Measurements from ENCODE around the gene NODAL.

Gene NODAL

GRCh38 chr10:70391654-70392053 lies 49.8 kb downstream of the NODAL start:
- no peak overlapping the region for H4K91ac ChIP-seq (ENCODE audit: low read length)
- no peak for DNase-seq
- no peak overlapping the region for H2AFZ ChIP-seq (ENCODE audit: low read depth, low read length)
- H3K18ac ChIP-seq (ENCODE audit: low read depth in 1 of 2, low read length in 2 of 2): no peak overlapping the region
- H2BK120ac ChIP-seq (ENCODE audit: low read depth, low read length): no peak overlapping the region
- H3K9me3 ChIP-seq (ENCODE audit: control insufficient read depth, low read length): no peaks in the 10 kb centered on the region
- H3K14ac ChIP-seq (ENCODE audit: low read length in 2 of 2): no peak overlapping the region
- H2BK12ac ChIP-seq (ENCODE audit: low read length in 2 of 2): no peak overlapping the region
- H3K9ac ChIP-seq (ENCODE audit: low read length): no peak overlapping the region
- H3K4ac ChIP-seq (ENCODE audit: low read depth in 1 of 2, low read length in 2 of 2): no peak overlapping the region
- no peak overlapping the region for H4K8ac ChIP-seq (ENCODE audit: low read length)
- no peaks in the 10 kb centered on the region for H3K36me3 ChIP-seq (ENCODE audit: control insufficient read depth in 1 of 2, insufficient read depth in 2 of 2, low read depth in 1 of 2, low read length in 2 of 2)
- H2BK15ac ChIP-seq (ENCODE audit: low read depth, poor library complexity, severe bottlenecking): no peak overlapping the region
- H3K27ac ChIP-seq (ENCODE audit: low read length, poor library complexity, severe bottlenecking): no peak overlapping the region
- peak overlapping the region; percentile 44 for H2BK5ac ChIP-seq (ENCODE audit: low read depth, low read length, poor library complexity, severe bottlenecking)
- H3K4me2 ChIP-seq (ENCODE audit: low read length, poor library complexity, severe bottlenecking): no peak overlapping the region
- 73% methylated on average over 4 of the region's 4 CpGs for whole genome bisulfite sequencing
- H3K79me1 ChIP-seq (replicated peaks; ENCODE audit: low read length, poor library complexity, severe bottlenecking): no peaks in the 10 kb centered on the region
- peaks cover 2% of the 10 kb centered on the region for H3K4me1 ChIP-seq (ENCODE audit: control insufficient read depth, insufficient read depth, low read depth, low read length)
- H3K27me3 ChIP-seq (ENCODE audit: control insufficient read depth in 1 of 2, insufficient read depth in 1 of 2, low read length in 2 of 2): peaks cover 14 to 15% of the 10 kb centered on the region in 2 experiments
- H3K23ac ChIP-seq (ENCODE audit: low read length in 2 of 2): no peak overlapping the region
- H3K4me3 ChIP-seq (ENCODE audit: insufficient read depth in 1 of 2, low read depth in 1 of 2, low read length in 2 of 2): no peak overlapping the region
- no peak overlapping the region for H2AK5ac ChIP-seq (ENCODE audit: low read length, severe bottlenecking)

Data from mesenchymal stem cell (in vitro differentiated cells and primary cell).